GM23248 (cell line): ENCODE data around the gene MAP3K12. TPM values are rescaled to one million over a fixed set of nuclear protein-coding genes. Genes with fewer than 3 reads are reported as not detected.
"Not testable (repeated sequence)": the region's sequence is repeated elsewhere in the genome, so short reads cannot be mapped to it uniquely, and the experiment has no call there.

Experiments
- DNase-seq: peaks from one replicate; pipeline ENCODE4 v3.0.0-alpha.2; 2015
- H2AFZ ChIP-seq: fragments of 200-600 bp; sonication (generic); 2 replicates; pipeline ENCODE4 v1.6.1; 2016; ENCODE audit warnings: antibody characterized with exemption
- H3F3A ChIP-seq: fragments of 200-600 bp; sonication (generic); 2 replicates; pipeline ENCODE4 v1.6.1; 2016; ENCODE audit warnings: mild to moderate bottlenecking, antibody characterized with exemption, mixed run types; ENCODE audit not compliant: insufficient read depth
- H3K27ac ChIP-seq: fragments of 200-600 bp; sonication (generic); 2 replicates; pipeline ENCODE4 v1.5.1; 2016; ENCODE audit warnings: mild to moderate bottlenecking
- H3K27me3 ChIP-seq: fragments of 200-600 bp; sonication (generic); replicated peaks from 2 replicates; pipeline ENCODE4 v1.6.1; 2016; ENCODE audit warnings: mild to moderate bottlenecking; ENCODE audit not compliant: insufficient read depth
- H3K36me3 ChIP-seq: fragments of 200-600 bp; sonication (generic); 2 replicates; pipeline ENCODE4 v1.6.1; 2016; ENCODE audit warnings: low read depth, mild to moderate bottlenecking
- H3K4me1 ChIP-seq: fragments of 200-600 bp; sonication (generic); 2 replicates; pipeline ENCODE4 v1.6.1; 2016; ENCODE audit warnings: mild to moderate bottlenecking; ENCODE audit not compliant: insufficient read depth
- H3K4me2 ChIP-seq: fragments of 200-600 bp; sonication (generic); one replicate; pipeline ENCODE4 v1.6.1; 2016; ENCODE audit warnings: mild to moderate bottlenecking; ENCODE audit not compliant: unreplicated experiment
- H3K4me3 ChIP-seq: fragments of 200-600 bp; sonication (generic); 2 replicates; pipeline ENCODE4 v1.5.1; 2016; ENCODE audit warnings: mild to moderate bottlenecking
- H3K79me2 ChIP-seq: fragments of 200-600 bp; sonication (generic); 2 replicates; pipeline ENCODE4 v1.6.1; 2016; ENCODE audit warnings: mild to moderate bottlenecking; ENCODE audit not compliant: insufficient read depth
- H3K9ac ChIP-seq: fragments of 200-600 bp; sonication (generic); 2 replicates; pipeline ENCODE4 v1.6.1; 2016; ENCODE audit warnings: mild to moderate bottlenecking
- H3K9me2 ChIP-seq: fragments of 200-600 bp; sonication (generic); 2 replicates; pipeline ENCODE4 v1.6.1; 2016; ENCODE audit warnings: mixed run types, mild to moderate bottlenecking, moderate library complexity; ENCODE audit not compliant: insufficient read depth
- H3K9me3 ChIP-seq: fragments of 200-600 bp; sonication (generic); one replicate; pipeline ENCODE4 v1.6.1; 2017; ENCODE audit warnings: low read depth
- H4K20me1 ChIP-seq: fragments of 200-600 bp; sonication (generic); 2 replicates; pipeline ENCODE4 v1.6.0; 2016; ENCODE audit not compliant: insufficient read depth
- EZH2 ChIP-seq: fragments of 200-600 bp; sonication (generic); IDR thresholded peaks from 2 replicates; pipeline ENCODE4 v1.6.1; 2018; ENCODE audit warnings: antibody characterized with exemption, mild to moderate bottlenecking; ENCODE audit not compliant: insufficient read depth, poor library complexity, severe bottlenecking
- EZH2phosphoT487 ChIP-seq: fragments of 200-600 bp; sonication (generic); IDR thresholded peaks from 2 replicates; pipeline ENCODE4 v1.6.1; 2018; ENCODE audit warnings: antibody characterized with exemption, moderate library complexity, mild to moderate bottlenecking, low read depth; ENCODE audit not compliant: insufficient read depth
- WGBS, 2 experiments: methylation state at CpG; one replicate each; pipeline ENCODE4 v1.1.6; 2015 to 2017; ENCODE audit warnings: low lambda C conversion rate in 2 of 2, low coverage in 1 of 2; ENCODE audit errors: missing lambda C conversion rate in 2 of 2; 5-methylcytosine and 5-hydroxymethylcytosine counted together
- in situ Hi-C: fragments of 300-500 bp; cut with MboI; formaldehyde crosslinking; loops from 2 replicates; pipeline ENCODE4 v1.15.0; 2020
- polyA plus RNA-seq: library from polyadenylated mRNA; unstranded; fragments of >200 nt; fragmentation: Nextera tagmentation; extraction: Ambion mirVana; gene quantifications from 2 replicates; pipeline ENCODE4 v1.2.1, GENCODE V29; 2016
- small RNA-seq: library from RNA; depleted of rRNA; stranded (forward); fragments of <200 nt; gene quantifications from one replicate; pipeline ENCODE3, GENCODE V24; 2014; ENCODE audit warnings: low read depth, low replicate concordance
- total RNA-seq: library from RNA; depleted of rRNA; stranded (reverse); fragments of >200 nt; shearing (Covaris generic); gene quantifications from 2 replicates; pipeline ENCODE4 v1.2.3, GENCODE V29; 2014; rRNA removed

Gene MAP3K12
- total and polyA plus RNA-seq, 2 experiments from 2014 or later, result 8.7 to 37.4 TPM

DNA sequence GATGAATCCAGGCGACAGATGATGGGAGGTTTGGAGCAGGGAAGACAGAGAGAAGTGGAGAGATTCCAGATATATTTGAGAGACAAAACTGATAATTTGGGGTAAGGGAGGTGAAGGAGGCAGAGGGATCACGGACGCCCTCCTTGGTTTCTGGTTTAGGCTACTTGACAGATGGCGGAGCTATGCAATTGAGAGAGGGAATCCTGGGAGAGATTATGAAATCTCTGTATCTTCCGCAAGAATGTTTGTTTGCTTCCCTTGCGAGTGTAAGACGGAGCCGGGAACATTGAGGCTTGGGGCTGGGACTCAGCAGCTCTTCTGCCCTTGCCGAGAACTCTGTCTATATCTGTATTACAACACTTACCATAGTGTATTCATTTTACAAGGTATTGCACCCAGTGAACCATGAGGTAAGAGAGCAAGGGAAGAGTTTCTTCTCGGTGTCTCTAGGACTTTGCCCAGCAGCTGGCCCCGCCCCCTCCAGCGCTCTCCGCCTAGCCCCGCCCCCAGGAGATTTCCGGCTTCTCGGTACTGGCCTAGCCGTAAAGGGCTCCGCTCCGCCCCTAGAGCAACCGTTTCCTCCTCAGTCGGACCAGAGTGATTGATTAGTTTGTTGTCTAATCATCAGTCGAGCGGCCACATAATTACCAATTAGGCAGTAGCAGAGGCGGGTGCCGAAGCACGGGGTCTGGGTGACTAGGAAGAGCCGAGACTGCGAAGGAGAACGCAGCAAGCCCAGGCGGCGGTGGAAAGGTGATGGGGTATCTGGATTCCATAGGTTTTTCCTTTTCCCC is 58.0 kb downstream of the MAP3K12 start, which contains the start of gene PRR13:
PRR13 (plus strand) TSS at position 695 of the 794 bp plus-strand sequence. CDS start 981 bp downstream, outside the sequence.
- Histone ChIP-seq H3K79me2 (peaks cover 43% of the 10 kb centered on the region), H4K20me1 (no peaks in the 10 kb centered on the region), H3K27me3 (no peaks in the 10 kb centered on the region), H2AFZ (peak within 1 kb of the TSS; percentile 92), H3K4me1 (peaks cover 13% of the 10 kb centered on the region), H3K4me3 (peak within 1 kb of the TSS; percentile 88), H3K9me3 (no peaks in the 10 kb centered on the region), H3K9me2 (no peaks in the 10 kb centered on the region), H3K4me2 (peak within 1 kb of the TSS; percentile 86), H3K9ac (peak within 1 kb of the TSS; percentile 89), H3K27ac (peak within 1 kb of the TSS; percentile 82), H3F3A (peaks cover 4% of the 10 kb centered on the region; the same call in 1 of the 2 replicates), H3K36me3 (peaks cover 10% of the 10 kb centered on the region; the same call in 1 of the 2 replicates)
- peak; percentile 100 for DNase-seq
- 1% methylated on average over 31 of the region's 31 CpGs for WGBS, 2 experiments
- TF ChIP-seq EZH2phosphoT487 (no peak), EZH2 (no peak)
- in situ Hi-C loops, result no loop called here

DNA sequence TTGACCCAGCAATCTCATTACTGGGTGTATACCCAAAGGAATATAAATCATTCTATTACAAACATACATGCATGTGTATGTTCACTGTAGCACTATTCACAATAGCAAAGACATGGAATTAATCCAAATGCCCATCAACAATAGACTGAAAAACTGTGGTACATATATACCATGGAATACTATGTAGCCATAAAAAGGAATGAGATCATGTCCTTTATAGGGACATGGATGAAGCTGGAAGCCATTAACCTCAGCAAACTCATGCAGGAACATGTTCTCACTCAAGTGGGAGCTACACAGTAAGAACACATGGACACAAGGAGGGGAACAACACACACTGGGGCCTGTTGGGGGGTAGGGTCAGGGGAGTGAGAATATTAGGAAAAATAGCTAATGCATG is 59.7 kb downstream of the MAP3K12 start:
- H3K9ac ChIP-seq, H3K4me2 ChIP-seq, H3K27ac ChIP-seq, H4K20me1 ChIP-seq, H3K4me3 ChIP-seq, in situ Hi-C loops, H3K9me3 ChIP-seq, H3K27me3 ChIP-seq, H2AFZ ChIP-seq, H3K36me3 ChIP-seq, H3K9me2 ChIP-seq, DNase-seq, H3F3A ChIP-seq: not testable (repeated sequence)
- Histone ChIP-seq H3K79me2 (peaks cover 29% of the 10 kb centered on the region), H3K4me1 (peaks cover 13% of the 10 kb centered on the region)

DNA sequence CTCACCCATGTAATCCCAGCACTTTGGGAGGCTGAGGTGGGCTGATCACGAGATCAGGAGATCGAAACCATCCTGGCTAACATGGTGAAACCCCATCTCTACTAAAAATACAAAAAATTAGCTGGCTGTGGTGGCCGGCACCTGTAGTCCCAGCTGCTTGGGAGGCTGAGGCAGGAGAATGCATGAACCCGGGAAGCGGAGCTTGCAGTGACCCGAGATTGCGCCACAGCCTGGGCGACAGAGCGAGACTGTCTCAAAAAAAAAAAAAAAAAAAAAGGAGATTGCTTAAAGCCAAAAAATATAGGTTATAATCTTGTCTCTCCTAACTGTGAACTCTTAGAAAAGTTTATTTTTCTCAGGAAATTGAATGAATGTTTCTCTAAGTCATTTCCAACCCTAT is 63.9 kb downstream of the MAP3K12 start:
- H3K4me2 ChIP-seq, in situ Hi-C loops, DNase-seq, H3F3A ChIP-seq, H3K27me3 ChIP-seq, H3K9me3 ChIP-seq, H3K9me2 ChIP-seq, H3K9ac ChIP-seq, H3K4me1 ChIP-seq, H3K27ac ChIP-seq, H4K20me1 ChIP-seq, H2AFZ ChIP-seq, H3K36me3 ChIP-seq, H3K79me2 ChIP-seq, H3K4me3 ChIP-seq: not testable (repeated sequence)
- 94 to 95% methylated on average over 9 of the region's 9 CpGs for WGBS, 2 experiments

DNA sequence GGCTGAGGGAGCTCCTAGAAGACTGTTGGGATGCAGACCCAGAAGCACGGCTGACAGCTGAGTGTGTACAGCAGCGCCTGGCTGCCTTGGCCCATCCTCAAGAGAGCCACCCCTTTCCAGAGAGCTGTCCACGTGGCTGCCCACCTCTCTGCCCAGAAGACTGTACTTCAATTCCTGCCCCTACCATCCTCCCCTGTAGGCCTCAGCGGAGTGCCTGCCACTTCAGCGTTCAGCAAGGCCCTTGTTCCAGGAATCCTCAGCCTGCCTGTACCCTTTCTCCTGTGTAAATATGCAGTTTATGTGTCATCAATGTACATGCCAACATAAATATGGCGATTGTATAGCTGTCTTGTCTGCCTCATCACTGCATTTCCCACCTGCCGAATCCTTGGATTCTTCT is 68.1 kb downstream of the MAP3K12 start:
- H3K36me3 ChIP-seq, result no peaks in the 10 kb centered on the region
- no peaks in the 10 kb centered on the region for H3K9me2 ChIP-seq
- no peaks in the 10 kb centered on the region for H3K9me3 ChIP-seq
- peaks cover 6% of the 10 kb centered on the region for H3F3A ChIP-seq
- no peak overlapping the region for H3K9ac ChIP-seq
- peaks cover 5% of the 10 kb centered on the region for H3K4me1 ChIP-seq
- no peak overlapping the region for H3K4me3 ChIP-seq
- no peaks in the 10 kb centered on the region for H3K27me3 ChIP-seq
- no peak for DNase-seq
- no peaks in the 10 kb centered on the region for H3K79me2 ChIP-seq
- WGBS, 2 experiments, result 70% methylated on average over 7 of the region's 7 CpGs
- no peak for TF ChIP-seq EZH2
- TF ChIP-seq EZH2phosphoT487, result no peak
- no peak overlapping the region for H3K4me2 ChIP-seq
- H2AFZ ChIP-seq, result no peak overlapping the region
- in situ Hi-C loops, result no loop called here
- H3K27ac ChIP-seq, result no peak overlapping the region
- no peaks in the 10 kb centered on the region for H4K20me1 ChIP-seq

DNA sequence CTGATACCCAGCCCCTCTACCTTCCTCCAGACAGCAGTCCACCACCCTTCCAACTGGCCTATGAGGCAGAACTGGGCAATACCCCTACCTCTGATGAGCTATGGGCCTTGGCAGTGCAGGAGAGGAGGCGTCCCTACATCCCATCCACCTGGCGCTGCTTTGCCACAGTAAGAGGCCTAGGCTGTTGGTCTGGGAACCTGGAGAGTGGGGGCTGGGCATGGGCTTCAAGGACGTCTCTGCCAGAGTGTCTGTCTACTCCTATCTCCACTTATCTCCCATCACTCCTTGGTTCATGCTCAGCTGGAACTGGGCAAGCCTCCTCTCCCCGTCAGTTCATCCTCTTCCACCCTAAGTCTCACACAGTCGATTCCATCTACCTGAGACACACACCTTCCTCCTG is 69.1 kb downstream of the MAP3K12 start:
- Histone ChIP-seq H3K9me3 (no peaks in the 10 kb centered on the region), H3K9me2 (no peaks in the 10 kb centered on the region), H3K4me2 (no peak overlapping the region), H3K79me2 (no peaks in the 10 kb centered on the region), H3F3A (peaks cover 6% of the 10 kb centered on the region), H4K20me1 (no peaks in the 10 kb centered on the region), H2AFZ (no peak overlapping the region), H3K27ac (no peak overlapping the region), H3K27me3 (no peaks in the 10 kb centered on the region), H3K9ac (no peak overlapping the region), H3K4me1 (peaks cover 5% of the 10 kb centered on the region), H3K36me3 (no peaks in the 10 kb centered on the region), H3K4me3 (no peak overlapping the region)
- in situ Hi-C loops, result no loop called here
- 70 to 77% methylated on average over 5 of the region's 5 CpGs for WGBS, 2 experiments
- no peak for DNase-seq
- TF ChIP-seq EZH2, result no peak
- TF ChIP-seq EZH2phosphoT487, result no peak

Small RNA genes within 50 kb of the gene (small RNA-seq; reads per million reads assigned to genes)
- gene AC023509.3, result not detected

Other genes starting within 250 kb of the MAP3K12 start
- 5.6 and 8.5 TPM in 2 replicates for gene ESPL1, start 231.2 kb downstream of the MAP3K12 start, total RNA-seq
- 2.0 and 3.3 TPM in 2 replicates for gene ESPL1, start 231.2 kb downstream of the MAP3K12 start, polyA plus RNA-seq
- 380 and 393 TPM in 2 replicates for gene PFDN5, start 203.9 kb downstream of the MAP3K12 start, total RNA-seq
- 609 and 625 TPM in 2 replicates for gene PFDN5, start 203.9 kb downstream of the MAP3K12 start, polyA plus RNA-seq
- 39.6 and 48.9 TPM in 2 replicates for gene MYG1, start 199.8 kb downstream of the MAP3K12 start, total RNA-seq
- 47.8 and 52.4 TPM in 2 replicates for gene MYG1, start 199.8 kb downstream of the MAP3K12 start, polyA plus RNA-seq
- 63.4 and 72.0 TPM in 2 replicates for gene AAAS, start 177.8 kb downstream of the MAP3K12 start, total RNA-seq
- gene AAAS, start 177.8 kb downstream of the MAP3K12 start, polyA plus RNA-seq, result 46.6 and 49.7 TPM in 2 replicates
- gene SP7, start 163.1 kb downstream of the MAP3K12 start, total RNA-seq, result not detected in 2 replicates
- not detected in 2 replicates for gene SP7, start 163.1 kb downstream of the MAP3K12 start, polyA plus RNA-seq
- 30.3 and 37.8 TPM in 2 replicates for gene SP1, start 119.3 kb downstream of the MAP3K12 start, total RNA-seq
- gene SP1, start 119.3 kb downstream of the MAP3K12 start, polyA plus RNA-seq, result 3.6 and 3.8 TPM in 2 replicates
- not detected in 2 replicates for gene AMHR2, start 75.6 kb downstream of the MAP3K12 start, total RNA-seq
- gene AMHR2, start 75.6 kb downstream of the MAP3K12 start, polyA plus RNA-seq, result not detected in 2 replicates
- gene PRR13, start 57.7 kb downstream of the MAP3K12 start, total RNA-seq, result 35.3 and 42.4 TPM in 2 replicates
- 217 and 221 TPM in 2 replicates for gene PRR13, start 57.7 kb downstream of the MAP3K12 start, polyA plus RNA-seq
- 143 TPM in 2 replicates for gene PCBP2, start 47.4 kb downstream of the MAP3K12 start, total RNA-seq
- gene PCBP2, start 47.4 kb downstream of the MAP3K12 start, polyA plus RNA-seq, result 94.3 and 100 TPM in 2 replicates
- gene TARBP2, start 1.8 kb upstream of the MAP3K12 start, total RNA-seq, result 40.1 and 54.1 TPM in 2 replicates
- 32.1 and 36.0 TPM in 2 replicates for gene TARBP2, start 1.8 kb upstream of the MAP3K12 start, polyA plus RNA-seq
- gene NPFF, start 8.0 kb upstream of the MAP3K12 start, total RNA-seq, result not detected in 2 replicates
- not detected in 2 replicates for gene NPFF, start 8.0 kb upstream of the MAP3K12 start, polyA plus RNA-seq
- 10.5 and 12.8 TPM in 2 replicates for gene ATF7, start 126.9 kb upstream of the MAP3K12 start, total RNA-seq
- 21.5 and 24.3 TPM in 2 replicates for gene ATF7, start 126.9 kb upstream of the MAP3K12 start, polyA plus RNA-seq
- gene ATP5MC2, start 176.6 kb upstream of the MAP3K12 start, total RNA-seq, result 191 and 257 TPM in 2 replicates
- 266 TPM in 2 replicates for gene ATP5MC2, start 176.6 kb upstream of the MAP3K12 start, polyA plus RNA-seq
- gene CALCOCO1, start 228.0 kb upstream of the MAP3K12 start, total RNA-seq, result 206 and 243 TPM in 2 replicates
- gene CALCOCO1, start 228.0 kb upstream of the MAP3K12 start, polyA plus RNA-seq, result 149 and 155 TPM in 2 replicates